Activated T-helper 1 cell treated with anti-CD3 and anti-CD28 coated beads, Interleukin-12 subunit alpha, Interleukin-12 subunit beta, Interleukin-2, Interleukin-4 antibody, amounts not matched to agents 30 ng/mL and 10 ng/mL and 1 ng/mL, durations not matched to agents 14 hours and 24 hours and 36 hours (primary cell): Measurements from ENCODE around the gene SPATA20. TPM values are rescaled to one million over a fixed set of nuclear protein-coding genes. Genes with fewer than 3 reads are reported as not detected.

Source experiments
- DNase-seq: peaks from one replicate; pipeline ENCODE4 v3.0.0; 2021; ENCODE audit warnings: low spot score
- H3K27ac Mint-ChIP-seq: one replicate; pipeline ENCODE4 v1.8.0; 2021; ENCODE audit warnings: mild to moderate bottlenecking, mixed read lengths
- H3K27me3 Mint-ChIP-seq: one replicate; pipeline ENCODE4 v1.8.0; 2022; ENCODE audit warnings: mild to moderate bottlenecking, moderate library complexity, mixed read lengths; ENCODE audit not compliant: insufficient read depth
- H3K36me3 Mint-ChIP-seq: one replicate; pipeline ENCODE4 v1.8.0; 2021; ENCODE audit warnings: low read depth, mixed read lengths
- H3K4me1 Mint-ChIP-seq: one replicate; pipeline ENCODE4 v1.8.0; 2021; ENCODE audit warnings: low read depth, mixed read lengths
- H3K4me3 Mint-ChIP-seq: one replicate; pipeline ENCODE4 v1.8.0; 2021; ENCODE audit warnings: mild to moderate bottlenecking, moderate library complexity, mixed read lengths
- H3K9me3 Mint-ChIP-seq: one replicate; pipeline ENCODE4 v1.8.0; 2021; ENCODE audit warnings: mixed read lengths
- intact Hi-C: fragments of 100-400 bp; cut with micrococcal nuclease; formaldehyde crosslinking; loops from one replicate; pipeline ENCODE4 v1.15.1; 2024
- total RNA-seq: library from RNA; stranded (reverse); gene quantifications from 2 replicates; pipeline ENCODE4 v1.2.3, GENCODE V29; 2022

SPATA20 gene
- total RNA-seq, 1 donor from 2014 or later = 20.5 TPM

- no peak for DNase-seq
- peak overlapping the region; percentile 77 for H3K4me3 Mint-ChIP-seq
- no peaks in the 10 kb centered on the region for H3K36me3 Mint-ChIP-seq
- H3K27ac Mint-ChIP-seq = peak overlapping the region; percentile 79
- H3K4me1 Mint-ChIP-seq = peaks cover 11% of the 10 kb centered on the region
- H3K9me3 Mint-ChIP-seq = no peaks in the 10 kb centered on the region
- H3K27me3 Mint-ChIP-seq = peaks cover 12% of the 10 kb centered on the region
- intact Hi-C loops = loop anchor here (1.0 to 2.0 kb wide), 10 partner anchors 13 to 409 kb away; partner anchors contain the start of genes CACNA1G, LUC7L3, MYCBPAP and RSAD1
Observed at GRCh38 chr17:50547736-50548083, 736 bp downstream of the SPATA20 start.

- intact Hi-C loops = no loop called here
- Mint-ChIP-seq H3K27me3 (peaks cover 12% of the 10 kb centered on the region), H3K9me3 (no peaks in the 10 kb centered on the region), H3K4me1 (peaks cover 9% of the 10 kb centered on the region), H3K4me3 (no peak overlapping the region), H3K27ac (no peak overlapping the region), H3K36me3 (no peaks in the 10 kb centered on the region)
- no peak for DNase-seq
Observed at GRCh38 chr17:50548831-50549230, 1.9 kb downstream of the SPATA20 start.

- DNase-seq = no peak
- peaks cover 8% of the 10 kb centered on the region for H3K27me3 Mint-ChIP-seq
- no peaks in the 10 kb centered on the region for H3K9me3 Mint-ChIP-seq
- intact Hi-C loops = no loop called here
- H3K36me3 Mint-ChIP-seq = no peaks in the 10 kb centered on the region
- H3K27ac Mint-ChIP-seq = no peak overlapping the region
- peaks cover 9% of the 10 kb centered on the region for H3K4me1 Mint-ChIP-seq
- H3K4me3 Mint-ChIP-seq = no peak overlapping the region
Observed at GRCh38 chr17:50549256-50549941, 2.4 kb downstream of the SPATA20 start.

- intact Hi-C loops = no loop called here
- H3K4me3 Mint-ChIP-seq = no peak overlapping the region
- no peak overlapping the region for H3K27ac Mint-ChIP-seq
- no peak for DNase-seq
- H3K4me1 Mint-ChIP-seq = peaks cover 9% of the 10 kb centered on the region
- H3K27me3 Mint-ChIP-seq = peaks cover 8% of the 10 kb centered on the region
- H3K36me3 Mint-ChIP-seq = no peaks in the 10 kb centered on the region
- no peaks in the 10 kb centered on the region for H3K9me3 Mint-ChIP-seq
Observed at GRCh38 chr17:50549969-50550368, 3.0 kb downstream of the SPATA20 start.

- Mint-ChIP-seq H3K27ac (no peak overlapping the region), H3K9me3 (no peaks in the 10 kb centered on the region), H3K4me3 (no peak overlapping the region), H3K27me3 (peaks cover 2% of the 10 kb centered on the region), H3K36me3 (no peaks in the 10 kb centered on the region), H3K4me1 (peaks cover 9% of the 10 kb centered on the region)
- intact Hi-C loops = no loop called here
- no peak for DNase-seq
Observed at GRCh38 chr17:50550661-50551432, 3.9 kb downstream of the SPATA20 start.

- intact Hi-C loops = no loop called here
- no peak for DNase-seq
- Mint-ChIP-seq H3K9me3 (no peaks in the 10 kb centered on the region), H3K27me3 (peaks cover 4% of the 10 kb centered on the region), H3K27ac (no peak overlapping the region), H3K4me1 (peaks cover 5% of the 10 kb centered on the region), H3K4me3 (no peak overlapping the region), H3K36me3 (no peaks in the 10 kb centered on the region)
Observed at GRCh38 chr17:50551433-50551815, 4.5 kb downstream of the SPATA20 start.

GRCh38 chr17:50551884-50552283 is 4.9 kb downstream of the SPATA20 start:
- Mint-ChIP-seq H3K4me1 (peaks cover under 1% of the 10 kb centered on the region), H3K36me3 (no peaks in the 10 kb centered on the region), H3K4me3 (no peak overlapping the region), H3K9me3 (no peaks in the 10 kb centered on the region), H3K27ac (no peak overlapping the region), H3K27me3 (peaks cover 4% of the 10 kb centered on the region)
- no peak for DNase-seq
- intact Hi-C loops = no loop called here

GRCh38 chr17:50554201-50554600 is 7.2 kb downstream of the SPATA20 start:
- peaks cover 23% of the 10 kb centered on the region for H3K27me3 Mint-ChIP-seq

GRCh38 chr17:50556803-50557202 is 9.8 kb downstream of the SPATA20 start:
- Mint-ChIP-seq H3K27me3 (peaks cover 30% of the 10 kb centered on the region), H3K27ac (no peak overlapping the region), H3K9me3 (no peaks in the 10 kb centered on the region), H3K4me1 (peaks cover 6% of the 10 kb centered on the region), H3K4me3 (no peak overlapping the region), H3K36me3 (no peaks in the 10 kb centered on the region)
- DNase-seq = no peak
- intact Hi-C loops = no loop called here

More at GRCh38 chr17:50554201-50554600, 7.2 kb downstream of the SPATA20 start:
- H3K36me3 Mint-ChIP-seq = no peaks in the 10 kb centered on the region
- no peaks in the 10 kb centered on the region for H3K9me3 Mint-ChIP-seq
- H3K4me1 Mint-ChIP-seq = no peaks in the 10 kb centered on the region
- H3K4me3 Mint-ChIP-seq = no peak overlapping the region
- DNase-seq = no peak
- intact Hi-C loops = no loop called here
- H3K27ac Mint-ChIP-seq = no peak overlapping the region

- peaks cover 11% of the 10 kb centered on the region for H3K4me1 Mint-ChIP-seq
- intact Hi-C loops = no loop called here
- H3K27ac Mint-ChIP-seq = no peak overlapping the region
- no peaks in the 10 kb centered on the region for H3K36me3 Mint-ChIP-seq
- H3K4me3 Mint-ChIP-seq = no peak overlapping the region
- peaks cover 35% of the 10 kb centered on the region for H3K27me3 Mint-ChIP-seq
- H3K9me3 Mint-ChIP-seq = no peaks in the 10 kb centered on the region
- no peak for DNase-seq
Observed at GRCh38 chr17:50557630-50558029, 10.7 kb downstream of the SPATA20 start.

- Mint-ChIP-seq H3K27ac (no peak overlapping the region), H3K4me1 (peaks cover 11% of the 10 kb centered on the region), H3K9me3 (no peaks in the 10 kb centered on the region), H3K27me3 (peaks cover 40% of the 10 kb centered on the region), H3K36me3 (no peaks in the 10 kb centered on the region), H3K4me3 (peak overlapping the region; percentile 12)
- intact Hi-C loops = no loop called here
- DNase-seq = no peak
Observed at GRCh38 chr17:50558091-50558490, 11.1 kb downstream of the SPATA20 start.

- Mint-ChIP-seq H3K36me3 (no peaks in the 10 kb centered on the region), H3K4me3 (peak overlapping the region; percentile 12), H3K9me3 (no peaks in the 10 kb centered on the region), H3K27me3 (peaks cover 45% of the 10 kb centered on the region), H3K4me1 (peaks cover 11% of the 10 kb centered on the region), H3K27ac (no peak overlapping the region)
- intact Hi-C loops = no loop called here
- DNase-seq = no peak
Observed at GRCh38 chr17:50558581-50558940, 11.6 kb downstream of the SPATA20 start.

- Mint-ChIP-seq H3K9me3 (no peaks in the 10 kb centered on the region), H3K4me3 (no peak overlapping the region), H3K27me3 (peaks cover 48% of the 10 kb centered on the region), H3K4me1 (peaks cover 11% of the 10 kb centered on the region), H3K27ac (no peak overlapping the region), H3K36me3 (no peaks in the 10 kb centered on the region)
- DNase-seq = no peak
- intact Hi-C loops = no loop called here
Observed at GRCh38 chr17:50558941-50559614, 12.1 kb downstream of the SPATA20 start.
